HAP-1 (cell line): Measurements from ENCODE around the gene BDP1.
"Not testable (repeated sequence)": the region's sequence is repeated elsewhere in the genome, so short reads cannot be mapped to it uniquely, and the experiment has no call there.

Experiments
- DNase-seq, 2 experiments: peaks; one replicate each; pipeline ENCODE4 v3.0.0-alpha.2; 2016 to 2020; ENCODE audit warnings: low spot score in 2 of 2
- H3K27me3 ChIP-seq: fragments of 250-450 bp; sonication (Bioruptor Pico); 2 replicates; pipeline ENCODE4 v1.5.1; 2020; ENCODE audit warnings: low read depth, mild to moderate bottlenecking, moderate library complexity
- H3K36me3 ChIP-seq: fragments of 250-450 bp; sonication (Bioruptor Pico); replicated peaks from 2 replicates; pipeline ENCODE4 v1.5.1; 2020; ENCODE audit warnings: mild to moderate bottlenecking
- H3K4me1 ChIP-seq: fragments of 250-450 bp; sonication (Bioruptor Pico); 2 replicates; pipeline ENCODE4 v1.5.1; 2020; ENCODE audit warnings: mild to moderate bottlenecking
- H3K4me3 ChIP-seq: fragments of 250-450 bp; sonication (Bioruptor Pico); 2 replicates; pipeline ENCODE4 v1.5.1; 2020; ENCODE audit warnings: mild to moderate bottlenecking, moderate library complexity
- H3K9me3 ChIP-seq: fragments of 250-450 bp; sonication (Bioruptor Pico); 2 replicates; pipeline ENCODE4 v1.5.1; 2020; ENCODE audit warnings: mild to moderate bottlenecking, moderate library complexity
- in situ Hi-C: fragments of 300-500 bp; cut with MboI; formaldehyde crosslinking; loops from 3 replicates; pipeline ENCODE4 v1.14.3; 2020; ENCODE audit warnings: low sequenced_read_pairs, inconsistent platforms, mixed read lengths

BDP1 gene

GRCh38 chr5:71492817-71493615, 37.6 kb downstream of the BDP1 start:
- Histone ChIP-seq H3K27me3 (no peaks in the 10 kb centered on the region), H3K4me1 (no peaks in the 10 kb centered on the region), H3K4me3 (no peak overlapping the region), H3K36me3 (peaks cover 60% of the 10 kb centered on the region), H3K9me3 (no peaks in the 10 kb centered on the region)
- in situ Hi-C loops, result no loop called here
- DNase-seq, result no peak

GRCh38 chr5:71494202-71494601, 38.8 kb downstream of the BDP1 start:
- DNase-seq, H3K4me1 ChIP-seq, H3K9me3 ChIP-seq, H3K27me3 ChIP-seq, H3K4me3 ChIP-seq, in situ Hi-C loops: not testable (repeated sequence)
- H3K36me3 ChIP-seq, result peaks cover 65% of the 10 kb centered on the region

GRCh38 chr5:71498756-71499155, 43.3 kb downstream of the BDP1 start:
- in situ Hi-C loops, H3K4me1 ChIP-seq, H3K27me3 ChIP-seq, H3K4me3 ChIP-seq, DNase-seq, H3K9me3 ChIP-seq: not testable (repeated sequence)
- peaks cover 50% of the 10 kb centered on the region for H3K36me3 ChIP-seq

GRCh38 chr5:71503536-71503935, 48.1 kb downstream of the BDP1 start:
- no peaks in the 10 kb centered on the region for H3K4me1 ChIP-seq
- H3K4me3 ChIP-seq, result no peak overlapping the region
- H3K36me3 ChIP-seq, result peaks cover 61% of the 10 kb centered on the region
- no peaks in the 10 kb centered on the region for H3K27me3 ChIP-seq
- in situ Hi-C loops, result no loop called here
- no peak for DNase-seq
- no peaks in the 10 kb centered on the region for H3K9me3 ChIP-seq

- DNase-seq, result no peak
- Histone ChIP-seq H3K4me3 (no peak overlapping the region), H3K36me3 (peaks cover 44% of the 10 kb centered on the region), H3K9me3 (no peaks in the 10 kb centered on the region), H3K27me3 (no peaks in the 10 kb centered on the region), H3K4me1 (no peaks in the 10 kb centered on the region)
- in situ Hi-C loops, result no loop called here
These were observed 66.7 kb downstream of the BDP1 start for GRCh38 chr5:71522151-71522550.

- H3K9me3 ChIP-seq, H3K4me1 ChIP-seq, DNase-seq, in situ Hi-C loops, H3K4me3 ChIP-seq, H3K27me3 ChIP-seq: not testable (repeated sequence)
- peaks cover 29% of the 10 kb centered on the region for H3K36me3 ChIP-seq
These were observed 70.2 kb downstream of the BDP1 start for GRCh38 chr5:71525611-71526010.

- no peaks in the 10 kb centered on the region for H3K4me1 ChIP-seq
- H3K4me3 ChIP-seq, result no peak overlapping the region
- no peaks in the 10 kb centered on the region for H3K9me3 ChIP-seq
- DNase-seq, result no peak
- H3K36me3 ChIP-seq, result peaks cover 29% of the 10 kb centered on the region
- in situ Hi-C loops, result no loop called here
- no peaks in the 10 kb centered on the region for H3K27me3 ChIP-seq
These were observed 72.8 kb downstream of the BDP1 start for GRCh38 chr5:71528206-71528605.

- Histone ChIP-seq H3K4me1 (no peaks in the 10 kb centered on the region), H3K4me3 (no peak overlapping the region), H3K9me3 (no peaks in the 10 kb centered on the region), H3K27me3 (no peaks in the 10 kb centered on the region), H3K36me3 (peaks cover 27% of the 10 kb centered on the region)
- in situ Hi-C loops, result no loop called here
- no peak for DNase-seq
These were observed 74.2 kb downstream of the BDP1 start for GRCh38 chr5:71529682-71530081.

- no peak for DNase-seq
- H3K36me3 ChIP-seq, result peaks cover 23% of the 10 kb centered on the region
These were observed 77.7 kb downstream of the BDP1 start for GRCh38 chr5:71533142-71533541.

GRCh38 chr5:71533615-71534014, 78.2 kb downstream of the BDP1 start:
- no peaks in the 10 kb centered on the region for H3K27me3 ChIP-seq
- H3K9me3 ChIP-seq, result no peaks in the 10 kb centered on the region
- no peak overlapping the region for H3K4me3 ChIP-seq
- DNase-seq, result no peak
- no peaks in the 10 kb centered on the region for H3K4me1 ChIP-seq
- in situ Hi-C loops, result no loop called here
- peaks cover 23% of the 10 kb centered on the region for H3K36me3 ChIP-seq

More at GRCh38 chr5:71533142-71533541, 77.7 kb downstream of the BDP1 start:
- Histone ChIP-seq H3K4me1 (no peaks in the 10 kb centered on the region), H3K9me3 (no peaks in the 10 kb centered on the region), H3K27me3 (no peaks in the 10 kb centered on the region), H3K4me3 (no peak overlapping the region)
- in situ Hi-C loops, result no loop called here

GRCh38 chr5:71537687-71538086, 82.2 kb downstream of the BDP1 start:
- Histone ChIP-seq H3K9me3 (no peaks in the 10 kb centered on the region), H3K4me3 (no peak overlapping the region), H3K36me3 (peaks cover 34% of the 10 kb centered on the region), H3K27me3 (no peaks in the 10 kb centered on the region), H3K4me1 (no peaks in the 10 kb centered on the region)
- in situ Hi-C loops, result no loop called here
- no peak for DNase-seq

GRCh38 chr5:71550885-71551284, 95.4 kb downstream of the BDP1 start:
- in situ Hi-C loops, H3K4me3 ChIP-seq, H3K27me3 ChIP-seq, H3K4me1 ChIP-seq, DNase-seq, H3K9me3 ChIP-seq: not testable (repeated sequence)
- H3K36me3 ChIP-seq, result peaks cover 51% of the 10 kb centered on the region

- H3K36me3 ChIP-seq, result peaks cover 50% of the 10 kb centered on the region
- H3K9me3 ChIP-seq, DNase-seq, in situ Hi-C loops, H3K4me1 ChIP-seq, H3K27me3 ChIP-seq, H3K4me3 ChIP-seq: not testable (repeated sequence)
These were observed 96.1 kb downstream of the BDP1 start for GRCh38 chr5:71551582-71551981.

GRCh38 chr5:71552026-71552749, 96.7 kb downstream of the BDP1 start:
- H3K4me3 ChIP-seq, DNase-seq, H3K4me1 ChIP-seq, in situ Hi-C loops, H3K27me3 ChIP-seq, H3K9me3 ChIP-seq: not testable (repeated sequence)
- H3K36me3 ChIP-seq, result peaks cover 50% of the 10 kb centered on the region
